NCI-H1048 (cell line): ENCODE data around the gene FAM117A.

Source experiments
- DNase-seq: peaks from one replicate; lab custom pipeline; 2025; lab: John Stamatoyannopoulos, UW

FAM117A gene

GRCh38 chr17:49707608-49708514 is 56.1 kb downstream of the FAM117A start, which contains the start of gene SLC35B1:
SLC35B1 (minus strand) TSS chr17:49707964; CDS start chr17:49707833, 131 bp downstream.
- DNase-seq: peak; percentile 88

GRCh38 chr17:49707246-49707607 is 56.7 kb downstream of the FAM117A start:
- DNase-seq: no peak

- no peak for DNase-seq
Measured at GRCh38 chr17:49705254-49705653, 58.7 kb downstream of the FAM117A start.

DNA sequence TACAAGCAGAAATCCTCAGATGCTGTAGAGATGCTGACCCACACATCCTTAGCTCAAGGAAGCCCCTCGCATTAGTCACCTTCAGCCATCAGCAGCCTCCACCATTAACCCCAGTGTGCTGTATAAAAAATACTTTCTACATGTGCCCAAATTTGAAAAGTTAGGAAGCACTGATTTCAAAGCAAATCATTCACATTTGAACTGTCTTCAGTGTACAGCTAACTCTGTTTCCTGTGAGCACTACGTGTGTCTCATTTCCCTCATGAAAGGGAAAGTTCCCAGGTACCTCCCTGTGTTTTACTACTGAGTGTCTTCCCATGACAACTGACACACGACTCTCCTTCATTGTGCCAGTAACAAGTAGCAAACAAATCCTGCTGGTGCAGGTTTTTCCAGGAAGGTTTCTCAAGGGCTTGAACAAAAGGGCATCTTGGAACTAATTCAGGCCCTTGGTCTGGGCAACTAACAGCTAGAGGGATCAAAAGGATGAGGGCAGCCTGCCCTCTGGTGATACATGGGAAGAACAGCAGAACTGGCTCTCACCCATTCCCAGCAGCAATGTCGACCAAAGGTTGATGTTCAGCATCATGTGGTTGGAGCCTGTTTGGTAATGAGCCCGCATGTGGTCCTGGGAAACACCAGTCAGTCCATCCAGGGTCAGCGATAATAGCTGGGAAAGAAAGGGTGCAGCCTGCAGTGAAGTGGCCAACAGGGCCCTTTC is 60.2 kb downstream of the FAM117A start:
- no peak for DNase-seq

- DNase-seq: no peak
Measured at GRCh38 chr17:49700960-49701359, 63.0 kb downstream of the FAM117A start.

- no peak for DNase-seq
Measured at GRCh38 chr17:49699966-49700575, 63.9 kb downstream of the FAM117A start.

DNA sequence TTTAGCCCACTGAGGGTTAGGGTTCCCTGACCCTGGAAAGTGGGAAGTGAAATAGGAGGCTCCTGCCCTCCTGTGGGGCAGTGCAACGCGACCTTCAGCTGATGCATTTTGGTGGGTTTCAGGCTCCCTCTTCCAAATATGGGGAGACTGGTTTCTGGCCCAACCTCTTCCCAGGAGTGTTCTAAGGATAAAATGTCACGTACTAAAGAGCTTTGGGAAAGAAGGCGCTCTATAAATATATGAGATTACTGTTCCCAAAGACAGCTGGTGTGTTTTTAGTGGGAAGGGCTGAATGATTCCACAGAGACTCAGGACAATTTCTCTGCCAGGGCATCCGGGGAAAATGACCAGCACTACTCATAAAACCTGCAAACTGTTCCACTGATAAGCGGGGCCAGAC is 65.9 kb downstream of the FAM117A start:
- no peak for DNase-seq

GRCh38 chr17:49696233-49696761 is 67.6 kb downstream of the FAM117A start:
- no peak for DNase-seq

GRCh38 chr17:49695698-49696232 is 68.2 kb downstream of the FAM117A start:
- DNase-seq: no peak

DNA sequence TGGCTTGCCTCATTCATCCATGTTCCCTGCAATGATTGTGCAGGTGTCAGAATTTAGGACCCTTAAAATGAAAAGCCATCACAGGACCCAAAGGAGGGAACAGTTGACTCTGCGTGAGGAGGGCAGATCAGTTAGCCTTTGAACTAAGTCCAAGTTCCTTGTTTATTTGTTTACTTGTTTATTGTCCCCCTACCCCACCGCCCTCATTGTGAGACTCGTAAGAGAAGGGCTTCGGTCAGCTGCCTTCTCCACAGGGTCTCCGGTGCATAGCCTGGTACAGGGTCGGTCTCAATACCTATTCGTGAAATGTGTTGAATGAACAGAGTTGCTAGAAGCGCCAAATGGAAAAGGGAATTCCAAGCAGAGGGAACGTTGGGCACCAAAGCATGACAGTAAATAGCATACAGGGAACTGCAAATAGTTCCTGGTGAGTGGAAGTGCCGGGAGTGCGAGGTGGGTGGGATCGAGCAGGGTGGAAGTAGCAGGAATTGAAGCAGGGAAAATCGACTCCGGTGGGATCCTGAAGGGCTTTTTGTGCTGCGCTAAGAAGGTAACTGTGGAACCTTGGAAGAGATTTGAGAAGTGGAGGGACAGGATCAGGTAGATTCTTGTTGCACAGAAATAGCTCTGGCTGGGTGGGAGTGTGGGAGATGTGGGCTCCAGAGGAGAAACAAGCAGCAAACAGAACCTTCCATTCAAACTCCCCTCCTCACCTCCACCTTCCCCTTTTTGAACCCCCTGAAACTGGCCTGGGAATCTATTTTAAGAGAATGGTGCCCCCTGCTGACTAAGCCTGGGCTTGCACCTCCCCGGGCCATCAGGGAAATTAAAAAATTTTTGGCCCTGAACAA is 68.9 kb downstream of the FAM117A start:
- no peak for DNase-seq

DNA sequence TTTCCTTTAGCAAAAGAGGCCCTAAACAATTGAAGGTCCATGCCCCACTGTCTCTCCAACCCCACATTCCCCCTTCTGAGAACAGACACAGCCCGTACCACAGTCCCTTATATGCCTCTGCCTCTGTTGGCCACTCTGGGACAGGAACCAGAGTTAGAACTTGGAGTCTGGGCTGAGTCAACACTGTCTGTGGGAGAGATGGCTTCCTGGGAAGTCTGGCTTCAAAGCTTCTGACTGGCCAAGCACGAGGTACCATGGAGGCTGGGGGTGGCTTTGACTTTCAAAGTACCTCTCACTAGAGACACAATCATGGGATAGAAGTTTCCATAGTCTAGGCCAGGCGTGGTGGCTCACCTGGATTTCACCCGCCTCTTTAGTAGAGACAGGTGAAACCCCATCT is 71.2 kb downstream of the FAM117A start:
- no peak for DNase-seq

GRCh38 chr17:49691677-49692191 is 72.2 kb downstream of the FAM117A start:
- DNase-seq: no peak

DNA sequence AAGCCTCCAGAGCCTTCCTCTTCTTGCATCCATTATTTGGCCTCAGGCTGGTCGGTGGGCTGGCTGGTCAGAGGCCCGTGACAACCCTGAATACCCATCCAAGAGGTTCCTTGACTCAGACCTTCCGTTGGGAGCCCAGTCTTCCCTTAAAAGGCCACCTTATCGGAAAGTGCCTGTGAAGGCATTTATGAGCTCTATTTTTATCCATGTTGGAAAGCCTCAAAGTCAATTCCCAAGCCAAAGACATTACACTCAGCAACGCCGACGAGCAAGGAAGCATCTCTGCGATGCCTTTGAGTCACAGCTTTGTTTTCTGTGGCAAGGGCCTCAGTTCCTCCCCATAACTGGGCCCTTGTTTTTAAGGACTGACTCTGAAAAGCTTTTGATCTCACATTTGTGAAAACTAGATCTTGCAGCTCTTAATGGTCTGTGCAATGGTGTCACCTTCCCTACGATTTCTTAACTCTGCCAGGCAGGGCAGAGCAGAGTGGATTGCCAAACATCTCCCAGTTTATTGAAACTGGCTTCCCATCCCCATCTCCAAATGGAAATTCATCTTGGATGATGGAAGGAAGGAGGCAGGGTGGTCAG is 72.8 kb downstream of the FAM117A start:
- no peak for DNase-seq

GRCh38 chr17:49690256-49690655 is 73.7 kb downstream of the FAM117A start:
- DNase-seq: no peak

DNA sequence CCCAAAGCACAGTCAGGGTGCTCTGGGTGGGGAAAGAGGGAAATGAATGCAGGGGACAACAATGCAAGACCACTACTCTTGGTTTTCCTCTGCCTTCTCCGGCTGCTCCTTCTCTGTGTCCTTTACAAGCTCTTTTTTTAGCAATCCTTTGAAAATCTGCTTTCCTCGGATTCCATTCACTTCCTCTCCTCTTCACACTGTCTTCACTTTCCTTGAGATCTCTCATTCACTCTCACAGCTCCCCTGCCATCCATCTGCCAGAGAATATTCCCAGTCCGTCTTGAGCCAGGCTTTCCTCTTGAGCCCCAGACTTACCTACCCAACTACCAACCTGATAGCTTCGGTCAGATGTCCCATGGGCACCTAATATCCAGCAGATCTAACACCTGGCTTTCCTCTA is 75.1 kb downstream of the FAM117A start:
- DNase-seq: no peak

DNA sequence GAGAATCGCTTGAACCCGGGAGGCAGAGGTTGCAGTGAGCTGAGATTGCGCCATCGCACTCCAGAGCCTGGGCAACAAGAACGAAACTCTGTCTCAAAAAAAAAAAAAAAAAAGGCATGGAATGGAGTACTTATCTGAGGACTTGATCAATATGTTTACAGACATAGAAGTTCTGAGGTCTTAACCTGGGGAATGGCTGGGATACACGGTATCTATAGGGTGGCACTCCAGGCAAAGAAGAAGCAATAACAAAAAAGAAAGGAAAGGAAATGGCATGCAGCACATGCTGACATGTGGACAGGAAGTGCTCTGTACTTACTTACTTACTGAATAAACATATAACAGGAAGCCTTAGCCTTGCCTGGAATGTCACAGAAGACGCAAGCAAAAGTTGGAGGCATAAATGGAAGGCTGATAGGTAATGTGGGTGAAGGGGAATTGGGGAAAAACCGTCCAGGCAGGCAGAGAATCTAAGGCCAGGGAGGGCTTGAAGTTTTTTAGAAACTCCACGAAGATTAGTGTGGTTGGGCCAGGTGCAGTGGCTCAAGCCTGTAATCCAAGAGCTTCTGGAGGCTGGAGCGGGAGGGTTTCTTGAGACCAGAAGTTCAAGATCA is 75.9 kb downstream of the FAM117A start:
- no peak for DNase-seq

DNA sequence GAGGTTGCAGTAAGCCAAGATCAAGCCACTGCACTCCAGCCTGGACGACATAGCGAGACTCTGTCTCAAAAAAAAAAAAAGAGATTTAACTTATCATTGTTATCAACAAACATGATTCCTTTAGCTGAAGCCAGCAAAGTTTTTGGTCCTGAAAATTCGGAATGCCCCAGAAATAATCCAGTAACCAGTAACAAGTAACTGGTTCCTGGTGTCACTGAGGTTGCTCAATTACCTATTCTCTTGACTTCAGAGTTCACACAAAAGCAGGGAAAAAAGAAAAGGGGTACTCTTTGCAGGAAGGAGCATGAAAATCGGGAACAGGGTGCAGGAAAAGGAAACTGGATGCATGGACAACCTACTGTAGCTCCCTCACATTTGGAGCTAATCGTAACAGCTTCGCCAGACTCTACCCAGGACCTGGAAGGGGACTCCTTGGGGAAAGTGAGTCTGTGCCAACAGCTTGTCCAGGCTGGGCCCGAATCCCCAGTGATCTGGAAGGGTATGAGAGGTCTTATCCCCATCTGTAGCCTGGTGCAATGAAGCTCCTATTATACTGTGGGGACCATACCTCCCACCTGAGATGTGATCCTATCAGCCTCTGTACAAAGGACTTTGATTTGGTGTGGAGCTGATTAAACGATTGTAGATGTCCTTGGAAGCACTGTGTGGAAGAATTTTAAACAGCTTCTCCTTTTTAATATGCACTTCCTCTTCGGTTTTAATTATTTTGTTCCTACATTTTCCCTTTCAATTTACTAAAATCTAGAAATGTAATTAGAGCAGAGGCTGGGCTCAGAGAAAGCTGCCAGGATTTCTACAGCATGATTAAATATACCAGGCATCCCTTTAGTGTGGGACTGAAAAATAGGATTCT is 82.6 kb downstream of the FAM117A start:
- no peak for DNase-seq

GRCh38 chr17:49680314-49680713 is 83.6 kb downstream of the FAM117A start:
- DNase-seq: no peak
